Embryonic facial prominence (tissue), 1 donor: Measurements from ENCODE around the gene CDKN1C.
A peak's percentile ranks its signal among the peaks of the same experiment; 100 is the strongest.

Experiments used
- DNase-seq: peaks from one replicate; pipeline ENCODE4 v3.0.0-alpha.2; 2016; ENCODE audit errors: extremely low spot score

The CDKN1C gene

DNA sequence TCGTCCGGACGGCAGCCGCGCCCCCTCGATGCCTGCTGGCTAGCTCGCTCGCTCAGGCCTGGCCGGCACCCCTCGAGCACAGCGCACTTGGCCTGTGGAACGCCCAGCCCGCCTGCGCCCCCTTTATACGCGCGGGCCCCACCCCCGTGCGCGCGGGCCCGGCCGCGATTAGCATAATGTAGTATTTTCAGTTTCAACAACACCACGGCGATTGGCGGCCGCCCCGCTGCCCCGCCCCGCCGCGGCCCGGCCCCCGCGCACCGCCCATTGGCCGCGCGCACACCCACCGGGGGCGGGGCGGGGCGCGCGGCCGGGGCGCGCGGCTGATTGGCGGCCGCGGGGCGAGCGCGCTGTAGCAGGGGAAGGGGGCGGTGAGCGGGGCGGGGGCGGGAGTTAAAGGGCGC lies at the start of gene CDKN1C:
CDKN1C (minus strand) TSS at position 98 of the 404 bp plus-strand sequence. CDS start 319 bp downstream, outside the sequence.
- DNase-seq: peak; percentile 87

- DNase-seq: no peak
These were observed 49.1 kb upstream of the CDKN1C start for GRCh38 chr11:2934611-2935239.

DNA sequence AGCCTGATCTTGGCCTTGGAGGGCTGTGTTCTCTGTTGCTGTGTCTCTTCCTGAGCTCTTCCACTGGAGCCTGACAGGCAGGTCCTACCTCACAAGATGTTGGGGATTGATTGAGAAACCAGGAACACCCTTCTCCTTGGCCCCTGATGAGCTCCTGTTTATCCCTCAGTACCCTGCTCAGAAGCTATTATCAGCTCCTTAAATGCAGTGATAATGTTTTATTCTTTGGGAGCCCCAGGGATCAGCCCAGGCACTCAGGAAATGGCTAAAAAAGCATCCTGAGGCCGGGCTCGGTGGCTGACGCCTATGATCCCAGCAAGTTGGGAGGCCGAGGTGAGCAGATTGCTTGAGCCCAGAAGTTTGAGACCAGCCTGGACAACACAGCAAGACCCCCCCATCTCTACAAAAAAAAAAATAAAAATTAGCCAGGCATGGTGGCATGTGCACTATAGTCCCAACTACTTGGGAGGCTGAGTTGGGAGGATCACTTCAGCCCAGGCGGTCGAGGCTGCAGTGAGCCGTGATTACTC lies 48.5 kb upstream of the CDKN1C start:
- DNase-seq: no peak

DNA sequence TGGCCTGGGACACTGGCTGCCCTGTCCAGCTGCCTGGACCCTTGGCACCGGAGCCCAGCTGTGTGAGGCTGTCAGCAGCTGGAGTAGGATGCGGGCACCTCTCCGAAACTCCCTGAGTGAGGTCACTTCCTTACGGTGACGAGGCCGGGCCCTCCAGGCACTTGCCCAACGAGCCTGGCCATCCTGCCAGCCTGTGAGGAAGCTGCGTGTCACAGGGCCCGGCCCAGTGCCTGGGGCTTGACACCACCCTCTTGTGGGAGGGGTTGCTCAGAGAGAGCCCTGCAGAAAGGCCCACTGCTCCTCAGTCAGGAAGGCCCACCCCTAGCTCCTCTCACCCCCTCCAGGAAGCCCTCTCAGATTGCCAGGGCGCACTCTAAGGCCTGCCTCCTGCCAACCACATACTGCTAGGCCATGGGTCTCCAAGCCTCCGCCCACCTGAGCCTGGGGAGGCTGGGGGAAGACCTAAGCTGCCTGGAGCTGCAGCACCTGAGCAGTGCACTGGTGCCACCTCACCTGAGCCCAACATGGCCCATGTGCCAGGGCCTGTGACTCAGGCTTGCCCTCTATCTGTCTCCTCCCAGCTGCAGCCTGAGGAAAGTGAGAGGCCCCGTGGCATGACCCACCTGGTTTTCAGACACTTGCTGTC lies 47.9 kb upstream of the CDKN1C start:
- DNase-seq: no peak

GRCh38 chr11:2932850-2933251 lies 47.3 kb upstream of the CDKN1C start:
- no peak for DNase-seq

DNA sequence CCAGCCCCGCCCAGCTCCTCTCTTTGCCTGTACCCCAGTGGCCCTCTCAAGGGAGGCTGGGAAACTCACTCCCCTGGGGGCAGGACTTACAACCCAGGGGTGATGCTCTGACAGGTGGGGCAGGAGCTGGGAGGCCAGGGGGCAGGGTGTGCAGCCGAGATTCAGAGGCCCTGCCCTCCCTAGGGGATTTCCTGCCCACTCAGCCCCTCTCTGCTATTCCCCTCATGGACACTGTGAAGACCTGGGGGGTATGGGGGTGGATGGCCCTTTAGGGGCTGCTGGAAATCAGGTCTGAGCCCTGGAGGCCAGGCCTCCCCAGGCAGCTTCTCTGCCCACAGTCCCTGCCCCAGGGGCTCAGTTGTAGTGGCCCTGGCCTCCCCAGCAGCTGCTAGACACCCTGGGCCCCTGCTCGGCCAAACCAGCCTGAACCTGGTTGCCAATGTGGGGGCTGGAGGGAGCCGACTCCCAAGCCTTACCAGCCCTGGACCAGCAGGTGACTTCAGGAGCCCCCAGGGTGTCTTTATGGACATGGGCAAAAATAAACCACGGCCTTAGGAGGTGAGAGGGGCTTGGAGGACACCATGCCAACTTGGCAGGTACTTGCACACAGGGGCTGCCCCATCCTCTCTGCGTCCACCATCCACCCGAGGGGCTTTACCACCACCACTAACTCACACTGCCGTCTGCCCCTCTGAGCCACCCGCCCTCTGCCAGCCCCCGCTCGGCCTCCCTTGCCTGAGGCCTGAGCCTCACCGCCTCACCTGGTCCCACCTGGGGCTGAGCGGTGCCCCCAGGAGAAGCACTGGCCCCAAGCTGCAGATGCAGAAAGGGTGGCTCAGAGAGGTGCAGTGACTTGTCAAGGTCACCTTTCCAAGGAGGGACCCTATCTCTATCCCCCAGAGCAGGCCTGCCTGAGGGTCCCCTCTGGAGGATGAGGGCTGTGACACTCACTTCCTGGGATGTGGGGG lies 46.5 kb upstream of the CDKN1C start:
- DNase-seq: no peak

- DNase-seq: no peak
These were observed 45.8 kb upstream of the CDKN1C start for GRCh38 chr11:2931420-2931746.

GRCh38 chr11:2930704-2931419 lies 45.3 kb upstream of the CDKN1C start:
- DNase-seq: no peak

GRCh38 chr11:2929950-2930703 lies 44.6 kb upstream of the CDKN1C start:
- DNase-seq: no peak

- DNase-seq: no peak
These were observed 44.0 kb upstream of the CDKN1C start for GRCh38 chr11:2929531-2929949.

DNA sequence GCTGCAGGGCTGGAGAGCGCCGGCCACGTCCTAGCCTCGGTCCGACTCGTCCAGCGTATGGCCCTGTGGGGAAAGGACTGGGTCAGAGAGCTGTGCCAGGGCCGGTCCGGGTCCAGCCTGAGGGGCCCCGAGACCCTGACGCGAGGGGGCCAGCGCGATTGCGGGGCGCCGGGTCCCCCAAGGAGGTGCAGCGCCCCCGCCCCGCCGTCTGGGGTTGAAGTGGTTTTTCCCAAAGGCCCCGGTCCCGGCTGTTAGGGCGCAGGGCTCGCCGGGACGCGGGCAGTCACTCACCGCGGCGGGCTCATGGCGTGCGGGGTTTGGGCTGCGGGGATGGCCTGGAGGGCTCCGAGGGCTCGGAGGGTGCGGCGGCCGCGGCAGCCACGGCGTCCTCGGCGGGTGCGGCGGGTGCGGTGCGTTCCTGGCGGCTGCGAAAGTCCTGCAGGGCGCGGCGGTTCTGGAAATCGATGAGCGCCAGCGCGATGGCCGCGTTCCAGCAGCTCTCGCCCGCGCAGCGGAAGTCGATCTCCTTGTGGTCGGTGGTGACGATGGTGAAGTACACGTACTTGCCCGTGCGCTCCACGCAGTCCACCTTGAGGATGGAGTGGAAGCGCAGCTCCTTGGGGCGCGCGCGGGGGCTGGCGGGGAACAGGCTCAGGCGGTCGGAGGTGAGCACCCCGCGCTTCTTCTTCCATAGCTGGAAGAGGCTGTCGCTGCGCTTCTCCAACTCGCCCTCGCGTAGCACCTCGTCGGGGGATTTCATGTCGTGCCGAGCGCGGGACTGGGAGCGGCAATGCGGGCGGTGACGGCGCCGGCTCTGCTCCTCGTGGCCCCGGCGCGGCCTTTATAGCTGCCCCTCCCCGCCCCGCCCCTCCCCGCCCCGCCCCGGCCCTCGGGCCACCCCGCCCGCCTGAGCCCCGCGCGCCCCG lies 43.3 kb upstream of the CDKN1C start, which contains the start of gene PHLDA2:
PHLDA2 (minus strand) TSS at position 816 of the 926 bp plus-strand sequence; CDS start at position 760, 56 bp downstream.
- DNase-seq: no peak

DNA sequence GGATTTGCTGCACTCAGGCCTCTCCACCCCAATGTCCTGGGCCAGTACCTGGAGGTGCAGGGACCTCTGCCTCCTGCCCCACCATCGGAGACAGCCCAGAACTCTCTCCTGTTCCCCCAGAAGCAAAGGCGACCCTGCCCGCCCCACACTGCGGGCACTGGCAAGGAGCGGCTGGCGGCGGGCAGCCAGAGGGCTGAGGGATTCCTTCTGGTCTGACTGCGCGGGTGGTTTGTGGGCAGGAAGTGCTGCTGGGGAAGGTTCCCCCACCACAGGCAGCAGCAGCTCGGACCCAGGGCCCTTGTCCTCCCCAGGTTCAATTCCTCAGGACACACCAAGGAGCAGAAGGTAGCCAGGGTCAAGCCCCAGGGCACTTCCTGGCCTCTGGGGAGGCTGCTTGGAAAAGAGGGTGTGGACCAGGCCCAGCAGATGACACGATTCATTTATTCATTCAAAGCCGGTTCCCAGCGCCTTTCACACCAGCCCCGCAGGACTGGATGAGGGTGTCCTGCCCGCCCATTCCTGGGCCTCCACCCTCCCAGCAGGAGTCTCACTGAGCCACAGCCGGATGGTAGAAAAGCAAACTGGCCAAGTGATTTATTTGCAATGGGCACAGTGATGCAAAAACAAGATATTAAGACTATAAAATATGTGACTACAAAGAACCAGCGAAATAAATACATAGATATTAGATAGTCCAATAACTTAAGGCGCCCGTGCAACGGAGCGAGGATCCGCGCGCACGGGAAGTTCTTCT lies 42.5 kb upstream of the CDKN1C start:
- no peak for DNase-seq

- no peak for DNase-seq
These were observed 41.7 kb upstream of the CDKN1C start for GRCh38 chr11:2927121-2927800.

- no peak for DNase-seq
These were observed 41.1 kb upstream of the CDKN1C start for GRCh38 chr11:2926611-2927051.

- DNase-seq: no peak
These were observed 39.5 kb upstream of the CDKN1C start for GRCh38 chr11:2924821-2925675.

GRCh38 chr11:2924381-2924780 lies 38.8 kb upstream of the CDKN1C start:
- DNase-seq: no peak
